ENCODE data around the gene BLZF1. TPM values are rescaled to one million over a fixed set of nuclear protein-coding genes. Genes with fewer than 3 reads are reported as not detected.

BLZF1 gene
- total RNA-seq, 1 donor from 2014 or later: 26.4 TPM

GRCh38 chr1:169345511-169345910 lies 22.5 kb upstream of the BLZF1 start:
- no peak for DNase-seq (ENCODE audit: low spot score)
- Mint-ChIP-seq H3K27me3 (ENCODE audit: low read depth) (no peaks in the 10 kb centered on the region), H3K4me3 (ENCODE audit: unreplicated experiment) (no peak overlapping the region), H3K4me1 (ENCODE audit: low read depth) (peaks cover 4% of the 10 kb centered on the region), H3K36me3 (ENCODE audit: low read depth) (no peaks in the 10 kb centered on the region), H3K9me3 (ENCODE audit: low read depth) (no peaks in the 10 kb centered on the region), H3K27ac (ENCODE audit: unreplicated experiment) (no peak overlapping the region)
- no peak for TF ChIP-seq CTCF (IDR thresholded peaks at IDR 0.05)

GRCh38 chr1:169346036-169346589 lies 21.9 kb upstream of the BLZF1 start:
- H3K9me3 Mint-ChIP-seq (ENCODE audit: low read depth): peaks cover under 1% of the 10 kb centered on the region
- TF ChIP-seq CTCF (IDR thresholded peaks at IDR 0.05): no peak
- H3K4me3 Mint-ChIP-seq (ENCODE audit: unreplicated experiment): no peak overlapping the region
- peaks cover 4% of the 10 kb centered on the region for H3K4me1 Mint-ChIP-seq (ENCODE audit: low read depth)
- no peaks in the 10 kb centered on the region for H3K27me3 Mint-ChIP-seq (ENCODE audit: low read depth)
- H3K36me3 Mint-ChIP-seq (ENCODE audit: low read depth): no peaks in the 10 kb centered on the region
- no peak overlapping the region for H3K27ac Mint-ChIP-seq (ENCODE audit: unreplicated experiment)
- DNase-seq (ENCODE audit: low spot score): no peak

- DNase-seq (ENCODE audit: low spot score): no peak
- peaks cover 4% of the 10 kb centered on the region for H3K4me1 Mint-ChIP-seq (ENCODE audit: low read depth)
- H3K36me3 Mint-ChIP-seq (ENCODE audit: low read depth): peaks cover 2% of the 10 kb centered on the region
- H3K27ac Mint-ChIP-seq (ENCODE audit: unreplicated experiment): no peak overlapping the region
- no peak for TF ChIP-seq CTCF (IDR thresholded peaks at IDR 0.05)
- H3K27me3 Mint-ChIP-seq (ENCODE audit: low read depth): no peaks in the 10 kb centered on the region
- H3K4me3 Mint-ChIP-seq (ENCODE audit: unreplicated experiment): no peak overlapping the region
- peaks cover 8% of the 10 kb centered on the region for H3K9me3 Mint-ChIP-seq (ENCODE audit: low read depth)
Measured at GRCh38 chr1:169347688-169348382, 20.2 kb upstream of the BLZF1 start.

- Mint-ChIP-seq H3K9me3 (ENCODE audit: low read depth) (peaks cover 14% of the 10 kb centered on the region), H3K27me3 (ENCODE audit: low read depth) (no peaks in the 10 kb centered on the region), H3K27ac (ENCODE audit: unreplicated experiment) (no peak overlapping the region), H3K4me1 (ENCODE audit: low read depth) (peaks cover 4% of the 10 kb centered on the region), H3K36me3 (ENCODE audit: low read depth) (peaks cover 2% of the 10 kb centered on the region), H3K4me3 (ENCODE audit: unreplicated experiment) (no peak overlapping the region)
- peak; percentile 98 for TF ChIP-seq CTCF (IDR thresholded peaks at IDR 0.05)
- no peak for DNase-seq (ENCODE audit: low spot score)
Measured at GRCh38 chr1:169348383-169349036, 19.5 kb upstream of the BLZF1 start.

GRCh38 chr1:169360415-169360814 lies 7.6 kb upstream of the BLZF1 start:
- Mint-ChIP-seq H3K27ac (ENCODE audit: unreplicated experiment) (no peak overlapping the region), H3K36me3 (ENCODE audit: low read depth) (peaks cover 2% of the 10 kb centered on the region), H3K27me3 (ENCODE audit: low read depth) (no peaks in the 10 kb centered on the region), H3K9me3 (ENCODE audit: low read depth) (peaks cover 3% of the 10 kb centered on the region), H3K4me1 (ENCODE audit: low read depth) (peaks cover 27% of the 10 kb centered on the region), H3K4me3 (ENCODE audit: unreplicated experiment) (no peak overlapping the region)
- no peak for TF ChIP-seq CTCF (IDR thresholded peaks at IDR 0.05)
- DNase-seq (ENCODE audit: low spot score): no peak
